ENCODE data around the gene CPA5. TPM values are rescaled to one million over a fixed set of nuclear protein-coding genes. Genes with fewer than 3 reads are reported as not detected.

Gene CPA5
- polyA plus RNA-seq, 3 donors, result not detected

GRCh38 chr7:130337410-130337971, 7.1 kb upstream of the CPA5 start:
- H3K4me3 ChIP-seq (replicated peaks in 1 of 3; ENCODE audit: low read depth in 2 of 3, low read length in 3 of 3), result no peak overlapping the region
- H3K9me3 ChIP-seq (replicated peaks in 1 of 2; ENCODE audit: control insufficient read depth in 1 of 2, insufficient read depth in 1 of 2, low read length in 2 of 2), result peaks cover 0 to 4% of the 10 kb centered on the region in 2 donors
- Mint-ChIP-seq H3K4me3 (no peak overlapping the region), H3K9me3 (peaks cover 0 to 7% (median 2%) of the 10 kb centered on the region in 7 donors), H3K27me3 (ENCODE audit: low read depth in 3 of 3) (peaks cover 0 to 3% (median 3%) of the 10 kb centered on the region in 3 donors), H3K36me3 (no peaks in the 10 kb centered on the region), H3K4me1 (no peaks in the 10 kb centered on the region), H3K27ac (no peak overlapping the region)
- WGBS (ENCODE audit: insufficient coverage), result 52% methylated on average over 6 of the region's 6 CpGs
- no peak overlapping the region for H2AFZ ChIP-seq (ENCODE audit: insufficient read depth, low read depth, low read length, poor library complexity, severe bottlenecking)
- no peaks in the 10 kb centered on the region for H4K20me1 ChIP-seq (ENCODE audit: insufficient read depth, low read length)
- no peaks in the 10 kb centered on the region for H3K27me3 ChIP-seq (ENCODE audit: control insufficient read depth in 2 of 2, insufficient read depth in 2 of 2, low read length in 2 of 2)
- TF ChIP-seq, protein P1, sequence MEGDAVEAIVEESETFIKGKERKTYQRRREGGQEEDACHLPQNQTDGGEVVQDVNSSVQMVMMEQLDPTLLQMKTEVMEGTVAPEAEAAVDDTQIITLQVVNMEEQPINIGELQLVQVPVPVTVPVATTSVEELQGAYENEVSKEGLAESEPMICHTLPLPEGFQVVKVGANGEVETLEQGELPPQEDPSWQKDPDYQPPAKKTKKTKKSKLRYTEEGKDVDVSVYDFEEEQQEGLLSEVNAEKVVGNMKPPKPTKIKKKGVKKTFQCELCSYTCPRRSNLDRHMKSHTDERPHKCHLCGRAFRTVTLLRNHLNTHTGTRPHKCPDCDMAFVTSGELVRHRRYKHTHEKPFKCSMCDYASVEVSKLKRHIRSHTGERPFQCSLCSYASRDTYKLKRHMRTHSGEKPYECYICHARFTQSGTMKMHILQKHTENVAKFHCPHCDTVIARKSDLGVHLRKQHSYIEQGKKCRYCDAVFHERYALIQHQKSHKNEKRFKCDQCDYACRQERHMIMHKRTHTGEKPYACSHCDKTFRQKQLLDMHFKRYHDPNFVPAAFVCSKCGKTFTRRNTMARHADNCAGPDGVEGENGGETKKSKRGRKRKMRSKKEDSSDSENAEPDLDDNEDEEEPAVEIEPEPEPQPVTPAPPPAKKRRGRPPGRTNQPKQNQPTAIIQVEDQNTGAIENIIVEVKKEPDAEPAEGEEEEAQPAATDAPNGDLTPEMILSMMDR (IDR thresholded peaks at IDR 0.05), result no peak
- no peaks in the 10 kb centered on the region for H3K4me1 ChIP-seq (ENCODE audit: control insufficient read depth in 1 of 2, insufficient read depth in 2 of 2, low read length in 2 of 2)
- no peak overlapping the region for H3K9ac ChIP-seq (ENCODE audit: insufficient read depth, low read length, poor library complexity, severe bottlenecking)
- H3K36me3 ChIP-seq (replicated peaks in 1 of 2; ENCODE audit: control insufficient read depth in 1 of 2, insufficient read depth in 2 of 2, low read length in 2 of 2), result no peaks in the 10 kb centered on the region
- no peak overlapping the region for H3K4me2 ChIP-seq (replicated peaks; ENCODE audit: extremely low read depth, low read length, poor library complexity, severe bottlenecking)
- intact Hi-C loops (cut with micrococcal nuclease), result no loop called here
- DNase-seq, result no peak
- no peak overlapping the region for H3K27ac ChIP-seq (ENCODE audit: low read depth in 1 of 2, low read length in 2 of 2)
- H3K79me2 ChIP-seq (ENCODE audit: insufficient read depth, low read length), result no peaks in the 10 kb centered on the region

DNA sequence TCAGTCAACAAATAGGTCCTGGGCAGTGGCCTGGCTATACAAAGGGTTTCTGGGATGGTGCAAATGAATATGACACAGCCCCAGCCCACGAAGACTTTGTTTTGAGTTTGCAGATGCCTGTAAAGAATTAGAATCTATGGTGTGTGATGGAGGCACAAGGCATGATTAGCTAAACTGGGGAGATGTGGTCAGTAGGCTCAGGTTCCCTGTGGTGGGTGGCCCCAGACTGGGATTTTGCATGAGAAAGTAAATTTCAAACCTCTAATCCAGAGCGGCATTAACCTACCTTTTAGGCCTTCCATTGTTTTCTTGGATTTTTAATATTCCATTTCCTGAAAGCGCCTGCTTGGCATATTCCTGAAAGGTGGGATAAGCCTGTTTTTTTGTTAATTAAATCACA, 6.4 kb upstream of the CPA5 start:
- Mint-ChIP-seq H3K4me3 (no peak overlapping the region), H3K27ac (no peak overlapping the region), H3K36me3 (no peaks in the 10 kb centered on the region), H3K9me3 (peaks cover 0 to 7% (median 2%) of the 10 kb centered on the region in 7 donors), H3K4me1 (no peaks in the 10 kb centered on the region), H3K27me3 (ENCODE audit: low read depth in 3 of 3) (peaks cover 0 to 3% (median 3%) of the 10 kb centered on the region in 3 donors)
- Histone ChIP-seq H3K79me2 (ENCODE audit: insufficient read depth, low read length) (no peaks in the 10 kb centered on the region), H3K9me3 (replicated peaks in 1 of 2; ENCODE audit: control insufficient read depth in 1 of 2, insufficient read depth in 1 of 2, low read length in 2 of 2) (peaks cover 0 to 4% of the 10 kb centered on the region in 2 donors), H4K20me1 (ENCODE audit: insufficient read depth, low read length) (no peaks in the 10 kb centered on the region), H3K4me1 (ENCODE audit: control insufficient read depth in 1 of 2, insufficient read depth in 2 of 2, low read length in 2 of 2) (no peaks in the 10 kb centered on the region), H3K27ac (ENCODE audit: low read depth in 1 of 2, low read length in 2 of 2) (no peak overlapping the region), H3K4me3 (replicated peaks in 1 of 3; ENCODE audit: low read depth in 2 of 3, low read length in 3 of 3) (no peak overlapping the region), H3K36me3 (replicated peaks in 1 of 2; ENCODE audit: control insufficient read depth in 1 of 2, insufficient read depth in 2 of 2, low read length in 2 of 2) (no peaks in the 10 kb centered on the region), H3K4me2 (replicated peaks; ENCODE audit: extremely low read depth, low read length, poor library complexity, severe bottlenecking) (no peak overlapping the region), H2AFZ (ENCODE audit: insufficient read depth, low read depth, low read length, poor library complexity, severe bottlenecking) (no peak overlapping the region), H3K9ac (ENCODE audit: insufficient read depth, low read length, poor library complexity, severe bottlenecking) (no peak overlapping the region), H3K27me3 (ENCODE audit: control insufficient read depth in 2 of 2, insufficient read depth in 2 of 2, low read length in 2 of 2) (no peaks in the 10 kb centered on the region)
- intact Hi-C loops (cut with micrococcal nuclease), result no loop called here
- 100% methylated on average over 1 of the region's 3 CpGs for WGBS (ENCODE audit: insufficient coverage)
- no peak for DNase-seq
- TF ChIP-seq, protein P1 (IDR thresholded peaks at IDR 0.05), result no peak
